Right lobe of liver (tissue), 4 donors: ENCODE results near the gene PHF2.

Source experiments
- POLR2A ChIP-seq: fragments of 450-650 bp; IDR thresholded peaks from one replicate; pipeline ENCODE4 v1.6.1; 2017; ENCODE audit warnings: antibody characterized with exemption, mild to moderate bottlenecking
- TF ChIP-seq, protein P1 (sequence below), 4 donors: fragments of 200-600 bp in 3 of 4; fragments of 450-650 bp in 1 of 4; IDR thresholded peaks; one replicate each; pipeline versions ENCODE4 v1.5.1 to v1.8.0; 2016 to 2022; ENCODE audit warnings: antibody characterized with exemption in 4 of 4, mild to moderate bottlenecking in 2 of 4
- donor health status: DM: no; HTN: no; CAD: no.
- donor health status: DM: no; HTN: no; CAD: no.
- donor health status: DM: no; HTN: yes; CAD: no.

DNA sequence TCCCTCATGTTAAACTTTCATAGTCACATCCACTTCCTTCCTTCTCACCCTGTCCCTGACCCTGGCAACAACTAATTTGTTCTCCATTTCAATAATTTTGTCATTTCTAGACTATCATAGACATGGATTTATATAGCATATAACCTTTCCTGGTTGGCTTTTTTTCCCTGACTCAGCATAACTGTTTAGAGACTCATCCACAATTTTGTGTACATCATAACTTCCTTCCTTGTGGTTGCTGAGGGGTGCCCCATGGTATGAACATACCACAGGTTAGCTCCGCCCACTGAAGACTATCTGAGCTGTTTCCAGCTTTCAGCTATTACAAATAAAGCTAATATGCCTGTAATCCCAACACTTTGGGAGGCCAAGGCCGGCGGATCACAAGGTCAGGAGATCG lies 137.3 kb downstream of the PHF2 start:
- TF ChIP-seq, protein P1, sequence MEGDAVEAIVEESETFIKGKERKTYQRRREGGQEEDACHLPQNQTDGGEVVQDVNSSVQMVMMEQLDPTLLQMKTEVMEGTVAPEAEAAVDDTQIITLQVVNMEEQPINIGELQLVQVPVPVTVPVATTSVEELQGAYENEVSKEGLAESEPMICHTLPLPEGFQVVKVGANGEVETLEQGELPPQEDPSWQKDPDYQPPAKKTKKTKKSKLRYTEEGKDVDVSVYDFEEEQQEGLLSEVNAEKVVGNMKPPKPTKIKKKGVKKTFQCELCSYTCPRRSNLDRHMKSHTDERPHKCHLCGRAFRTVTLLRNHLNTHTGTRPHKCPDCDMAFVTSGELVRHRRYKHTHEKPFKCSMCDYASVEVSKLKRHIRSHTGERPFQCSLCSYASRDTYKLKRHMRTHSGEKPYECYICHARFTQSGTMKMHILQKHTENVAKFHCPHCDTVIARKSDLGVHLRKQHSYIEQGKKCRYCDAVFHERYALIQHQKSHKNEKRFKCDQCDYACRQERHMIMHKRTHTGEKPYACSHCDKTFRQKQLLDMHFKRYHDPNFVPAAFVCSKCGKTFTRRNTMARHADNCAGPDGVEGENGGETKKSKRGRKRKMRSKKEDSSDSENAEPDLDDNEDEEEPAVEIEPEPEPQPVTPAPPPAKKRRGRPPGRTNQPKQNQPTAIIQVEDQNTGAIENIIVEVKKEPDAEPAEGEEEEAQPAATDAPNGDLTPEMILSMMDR (IDR thresholded peaks at IDR 0.05), result no peak
- TF ChIP-seq POLR2A, result no peak
